Measurements from ENCODE around the gene PDE9A. TPM values are rescaled to one million over a fixed set of nuclear protein-coding genes. Genes with fewer than 3 reads are reported as not detected.

Gene PDE9A
- total RNA-seq, 4 donors from 2014 or later = 2.4 to 9.0 (median 3.7) TPM

DNA sequence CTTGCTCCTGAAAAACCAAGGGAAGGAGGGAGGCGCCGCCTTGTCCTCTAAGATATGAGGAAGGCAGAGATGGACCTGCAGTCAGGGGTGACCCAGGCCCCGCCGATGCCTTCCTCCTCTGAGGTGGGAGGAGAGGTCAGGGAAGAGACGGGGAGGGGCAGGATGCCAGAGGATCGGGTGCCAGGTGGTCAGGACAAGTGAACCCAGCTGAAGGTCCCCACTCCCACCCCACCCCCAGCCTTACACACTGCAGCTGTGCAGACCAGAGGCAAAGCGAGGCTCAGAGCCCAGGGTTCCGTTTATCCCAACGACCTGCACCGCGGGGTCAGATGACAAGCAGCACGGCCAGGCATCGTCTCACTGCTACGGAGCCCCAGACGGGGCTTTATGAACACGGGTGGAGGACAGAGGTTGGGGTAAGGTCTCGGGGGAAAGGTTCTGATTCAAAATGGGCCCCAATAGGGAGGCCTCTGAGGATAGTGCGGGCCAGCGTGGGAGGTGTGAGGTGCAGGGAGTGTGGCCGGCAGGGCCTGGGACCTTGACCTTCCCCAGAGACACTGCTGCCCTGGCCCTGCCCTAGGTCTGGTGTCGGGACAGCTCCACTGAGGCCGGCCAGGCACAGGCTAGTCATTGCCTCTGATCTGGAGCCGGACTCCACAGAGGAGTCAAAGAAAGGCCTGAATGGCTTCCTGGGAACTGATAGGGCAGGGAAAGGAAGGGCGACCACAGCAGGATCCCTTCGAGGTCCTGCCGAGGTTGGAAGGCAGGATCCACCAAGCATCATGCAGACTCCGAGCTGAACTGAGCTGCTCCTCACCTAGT lies 113.5 kb downstream of the PDE9A start:
- TF ChIP-seq, protein P1, sequence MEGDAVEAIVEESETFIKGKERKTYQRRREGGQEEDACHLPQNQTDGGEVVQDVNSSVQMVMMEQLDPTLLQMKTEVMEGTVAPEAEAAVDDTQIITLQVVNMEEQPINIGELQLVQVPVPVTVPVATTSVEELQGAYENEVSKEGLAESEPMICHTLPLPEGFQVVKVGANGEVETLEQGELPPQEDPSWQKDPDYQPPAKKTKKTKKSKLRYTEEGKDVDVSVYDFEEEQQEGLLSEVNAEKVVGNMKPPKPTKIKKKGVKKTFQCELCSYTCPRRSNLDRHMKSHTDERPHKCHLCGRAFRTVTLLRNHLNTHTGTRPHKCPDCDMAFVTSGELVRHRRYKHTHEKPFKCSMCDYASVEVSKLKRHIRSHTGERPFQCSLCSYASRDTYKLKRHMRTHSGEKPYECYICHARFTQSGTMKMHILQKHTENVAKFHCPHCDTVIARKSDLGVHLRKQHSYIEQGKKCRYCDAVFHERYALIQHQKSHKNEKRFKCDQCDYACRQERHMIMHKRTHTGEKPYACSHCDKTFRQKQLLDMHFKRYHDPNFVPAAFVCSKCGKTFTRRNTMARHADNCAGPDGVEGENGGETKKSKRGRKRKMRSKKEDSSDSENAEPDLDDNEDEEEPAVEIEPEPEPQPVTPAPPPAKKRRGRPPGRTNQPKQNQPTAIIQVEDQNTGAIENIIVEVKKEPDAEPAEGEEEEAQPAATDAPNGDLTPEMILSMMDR (IDR thresholded peaks at IDR 0.05; ENCODE audit: low read depth) = no peak

DNA sequence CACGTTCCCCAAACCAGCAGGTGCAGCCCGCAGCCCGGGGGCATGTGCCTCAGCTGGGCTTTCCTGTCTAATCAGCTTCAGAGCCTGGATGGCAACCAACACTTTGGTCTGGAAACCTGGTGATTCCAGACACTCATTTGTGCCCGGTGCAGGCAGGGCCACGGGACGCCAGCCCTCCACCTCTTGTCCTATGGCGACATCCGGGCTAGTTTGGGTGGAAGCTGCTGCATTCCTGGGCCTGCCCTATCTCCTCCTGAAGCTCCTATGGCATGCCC lies 114.1 kb downstream of the PDE9A start:
- TF ChIP-seq, protein P1 (IDR thresholded peaks at IDR 0.05; ENCODE audit: low read depth) = no peak

DNA sequence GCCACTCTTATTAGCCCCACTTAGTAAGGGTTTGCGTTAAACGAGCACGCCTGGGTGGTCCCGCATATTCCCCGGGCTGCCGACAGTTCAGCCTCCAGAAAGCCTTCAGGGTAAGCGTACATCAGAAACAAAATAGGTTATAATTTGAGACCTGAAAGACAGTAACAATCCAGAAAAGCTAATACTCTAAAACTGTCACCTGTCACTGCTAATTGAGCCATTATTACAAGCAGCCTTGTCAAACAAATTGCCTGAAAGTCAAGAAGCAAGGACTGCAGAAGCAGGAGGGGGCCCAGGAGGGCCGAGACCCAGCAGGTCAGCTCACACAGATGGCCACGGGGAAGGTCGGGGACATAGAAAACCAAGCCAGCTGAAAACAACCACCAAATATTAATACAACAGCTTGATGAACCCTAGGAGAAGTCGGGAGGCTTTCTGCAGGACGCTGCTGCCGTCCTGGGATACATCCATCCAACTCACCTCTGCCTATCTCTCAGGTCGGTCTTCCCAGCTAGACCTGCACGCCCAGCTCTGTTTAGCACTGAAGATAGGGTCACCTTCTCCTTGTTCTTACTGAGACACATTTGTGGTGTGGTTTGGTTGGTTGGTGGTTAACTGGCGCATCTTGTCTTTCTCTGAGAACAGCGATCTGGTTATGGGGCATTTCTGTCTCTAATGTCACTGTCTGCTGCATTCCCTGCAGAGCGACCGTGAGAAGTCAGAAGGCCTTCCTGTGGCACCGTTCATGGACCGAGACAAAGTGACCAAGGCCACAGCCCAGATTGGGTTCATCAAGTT lies 115.1 kb downstream of the PDE9A start:
- TF ChIP-seq, protein P1 (IDR thresholded peaks at IDR 0.05; ENCODE audit: low read depth) = no peak

DNA sequence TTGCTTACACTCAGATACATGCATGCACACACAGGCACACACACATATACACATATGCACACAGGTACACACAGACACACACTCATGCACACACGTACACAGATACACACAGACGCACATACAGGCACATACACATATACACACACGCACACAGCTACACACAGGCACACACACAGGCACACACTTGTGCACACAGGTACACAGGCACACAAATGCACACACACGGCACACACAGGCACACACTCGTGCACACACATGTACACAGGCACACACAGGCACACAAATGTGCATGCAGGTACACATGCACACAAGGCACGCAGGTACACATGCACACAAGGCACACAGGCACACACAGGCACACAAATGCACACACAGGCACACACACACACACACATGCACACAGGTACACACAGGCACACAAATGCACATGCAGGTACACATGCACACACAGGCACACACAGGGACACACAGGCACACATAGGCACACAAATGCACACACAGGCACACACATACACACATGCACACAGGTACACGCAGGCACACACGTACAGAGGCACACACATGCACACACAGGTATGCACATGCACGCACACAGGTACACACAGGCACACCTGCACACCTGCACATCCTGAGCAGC lies 115.9 kb downstream of the PDE9A start:
- TF ChIP-seq, protein P1 (IDR thresholded peaks at IDR 0.05; ENCODE audit: low read depth) = no peak

DNA sequence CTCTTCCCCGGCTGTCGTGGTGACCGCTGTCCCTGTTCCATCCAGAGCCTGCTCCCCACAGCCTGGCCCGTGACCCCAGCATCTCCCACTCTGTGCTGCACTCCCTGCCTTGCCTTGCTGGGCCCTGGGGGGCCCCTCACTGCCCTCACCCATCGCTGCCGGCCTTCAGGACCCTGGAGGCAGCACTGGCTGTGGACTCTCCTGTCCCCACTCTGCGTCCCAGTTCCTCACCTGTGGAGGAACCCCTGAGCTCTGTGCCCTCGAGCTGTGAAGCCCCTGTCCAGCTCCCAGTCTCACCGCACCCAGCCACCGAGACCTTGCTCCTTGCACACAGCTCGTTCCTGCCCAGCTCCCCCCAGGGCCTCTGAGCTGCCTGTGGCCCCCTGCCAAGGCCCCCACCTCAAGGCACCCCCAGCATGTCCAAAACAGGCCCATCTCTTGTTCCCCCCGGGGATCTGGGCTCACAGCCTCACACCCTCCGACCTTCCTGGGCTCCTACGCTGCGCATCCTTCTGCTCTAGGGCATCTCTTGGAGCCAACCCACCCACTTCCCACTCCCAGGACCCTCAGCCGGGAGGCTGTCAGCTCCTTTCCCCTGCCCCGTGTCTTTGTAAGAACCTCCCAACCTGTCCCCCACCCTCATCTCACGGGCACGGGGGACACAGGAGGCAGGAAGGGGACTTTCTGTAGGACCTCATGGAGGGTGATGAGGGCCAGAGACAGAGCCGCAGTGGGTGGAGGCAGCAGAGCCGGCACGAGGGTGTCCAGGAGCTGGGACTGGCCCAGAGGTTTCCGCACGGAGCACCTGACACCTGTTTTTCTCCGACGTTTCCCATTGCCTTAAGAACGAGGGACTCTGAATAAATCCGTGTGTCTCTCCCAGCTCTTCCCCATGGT lies 116.6 kb downstream of the PDE9A start:
- TF ChIP-seq, protein P1 (IDR thresholded peaks at IDR 0.05; ENCODE audit: low read depth) = no peak

DNA sequence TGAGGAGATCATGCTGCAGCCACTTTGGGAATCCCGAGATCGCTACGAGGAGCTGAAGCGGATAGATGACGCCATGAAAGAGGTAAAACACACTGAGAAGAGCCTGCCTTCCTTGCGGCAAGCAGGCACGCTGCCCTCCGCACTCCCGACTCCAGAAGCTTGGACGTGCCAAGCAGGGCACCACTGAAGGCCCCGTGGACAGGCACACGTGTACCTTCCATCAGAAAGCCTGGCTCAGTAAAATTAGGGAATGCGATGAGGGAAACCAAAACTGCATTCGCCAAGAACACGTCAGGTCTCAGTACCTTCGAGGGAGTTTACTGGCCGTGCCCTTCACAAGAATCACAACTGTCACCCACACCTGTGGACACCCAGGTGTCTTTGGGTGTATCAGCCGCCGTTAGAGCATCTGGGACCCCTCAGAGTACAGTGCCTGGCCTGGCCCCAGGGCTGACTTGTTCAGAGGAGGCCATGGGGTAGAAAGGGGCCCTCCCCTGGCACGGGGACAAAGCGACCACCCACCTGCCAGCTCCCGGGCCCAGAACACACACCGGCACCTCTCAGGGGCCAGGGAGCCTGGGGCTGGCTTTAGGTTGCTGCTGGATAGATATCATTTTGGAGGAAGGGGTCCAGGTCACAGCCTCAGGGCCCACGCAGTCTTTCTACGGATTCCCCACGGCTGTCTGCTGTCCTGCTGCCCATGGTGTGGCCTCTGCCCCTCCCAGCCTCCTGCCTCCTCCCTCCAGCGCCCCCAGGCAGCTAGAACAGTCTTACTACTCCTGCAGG lies 117.5 kb downstream of the PDE9A start:
- TF ChIP-seq, protein P1 (IDR thresholded peaks at IDR 0.05; ENCODE audit: low read depth) = no peak
